LNCaP clone FGC (cell line): ENCODE measurements around the gene ODF2.

Source experiments
- DNase-seq: peaks from one replicate; pipeline ENCODE4 v3.0.0-alpha.2; 2011; ENCODE audit warnings: low read depth
- H3K4me3 ChIP-seq: 2 replicates; pipeline ENCODE4 v1.5.1; 2011; ENCODE audit warnings: mild to moderate bottlenecking, low read depth, low read length, control low read depth
- CTCF ChIP-seq: IDR thresholded peaks from 2 replicates; pipeline ENCODE4 v1.5.1; 2012; ENCODE audit warnings: mild to moderate bottlenecking; ENCODE audit not compliant: control insufficient read depth, insufficient read depth; ENCODE audit errors: extremely low read depth

Gene ODF2

GRCh38 chr9:128428644-128429512, 26.9 kb upstream of the ODF2 start:
- no peak overlapping the region for H3K4me3 ChIP-seq
- TF ChIP-seq CTCF: no peak
- no peak for DNase-seq

DNA sequence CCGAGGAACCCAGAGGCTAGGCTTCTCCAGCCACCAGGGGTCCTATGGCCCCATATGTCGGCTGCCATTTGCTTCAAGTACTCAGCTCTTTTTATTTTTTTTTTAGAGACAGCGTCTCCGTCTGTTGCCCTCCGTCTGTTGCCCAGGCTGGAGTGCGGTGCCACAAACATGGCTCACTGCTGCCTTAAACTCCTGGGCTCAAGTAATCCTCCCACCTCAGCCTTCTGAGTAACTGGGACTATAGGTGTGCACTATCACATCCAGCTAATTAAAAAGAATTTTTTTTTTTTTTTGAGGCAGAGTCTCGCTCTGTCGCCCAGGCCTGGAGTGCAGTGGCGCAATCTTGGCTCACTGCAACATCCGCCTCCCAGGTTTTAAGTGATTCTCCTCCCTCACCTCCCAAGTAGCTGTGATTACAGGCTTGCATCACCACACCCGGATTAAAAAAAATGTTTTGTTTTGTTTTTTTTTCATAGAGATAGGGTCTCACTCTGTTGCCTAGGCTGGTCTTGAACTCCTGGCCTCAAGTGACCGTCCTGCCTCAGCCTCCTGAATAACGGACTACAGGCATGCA, 26.2 kb upstream of the ODF2 start:
- no peak for TF ChIP-seq CTCF
- no peak overlapping the region for H3K4me3 ChIP-seq
- no peak for DNase-seq

- TF ChIP-seq CTCF: no peak
- H3K4me3 ChIP-seq: no peak overlapping the region
- no peak for DNase-seq
Measured at GRCh38 chr9:128431207-128431606, 24.6 kb upstream of the ODF2 start.

DNA sequence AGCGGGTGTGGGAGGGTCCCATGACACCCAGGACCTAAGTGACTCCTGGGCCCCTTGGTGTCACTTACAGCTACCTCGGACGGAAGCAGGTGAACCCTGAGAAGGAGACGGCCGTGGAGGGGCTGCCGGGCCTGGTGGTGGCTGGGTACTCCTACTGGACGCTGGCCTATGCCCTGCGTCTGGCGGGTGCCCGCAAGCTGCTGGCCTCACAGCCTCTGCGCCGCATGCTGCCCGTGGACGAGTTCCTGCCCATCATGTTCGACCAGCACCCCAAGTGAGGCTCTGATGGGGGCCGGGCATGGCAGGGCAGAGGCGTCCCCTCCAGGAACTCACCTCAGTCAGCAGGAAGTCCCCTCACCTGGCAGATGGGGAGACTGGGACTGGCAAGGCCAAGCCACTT, 21.5 kb upstream of the ODF2 start:
- no peak for TF ChIP-seq CTCF
- no peak for DNase-seq
- H3K4me3 ChIP-seq: no peak overlapping the region

DNA sequence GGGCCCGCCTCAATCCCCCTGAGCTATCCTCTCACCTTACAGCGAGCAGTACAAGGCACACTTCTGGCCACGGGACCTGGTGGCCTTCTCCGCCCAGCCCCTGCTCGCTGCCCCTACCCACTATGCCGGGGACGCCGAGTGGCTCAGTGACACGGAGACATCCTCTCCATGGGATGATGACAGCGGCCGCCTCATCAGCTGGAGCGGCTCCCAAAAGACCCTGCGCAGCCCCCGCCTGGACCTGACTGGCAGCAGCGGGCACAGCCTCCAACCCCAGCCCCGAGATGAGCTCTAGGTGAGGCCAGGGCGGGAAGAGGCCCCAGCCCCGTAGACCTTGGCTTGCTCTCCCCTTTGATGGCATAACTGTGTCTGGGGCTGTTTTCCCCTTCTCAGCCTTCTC, 20.2 kb upstream of the ODF2 start:
- TF ChIP-seq CTCF: no peak
- H3K4me3 ChIP-seq: no peak overlapping the region
- DNase-seq: no peak

GRCh38 chr9:128438343-128439109, 17.3 kb upstream of the ODF2 start:
- TF ChIP-seq CTCF: peak; percentile 95
- no peak overlapping the region for H3K4me3 ChIP-seq
- DNase-seq: peak; percentile 39
